ENCODE results near the gene FAM114A1.
"Not testable (repeated sequence)": the region's sequence is repeated elsewhere in the genome, so short reads cannot be mapped to it uniquely, and the experiment has no call there.

Gene FAM114A1

GRCh38 chr4:38928568-38928967 lies 61.0 kb downstream of the FAM114A1 start:
- in situ Hi-C loops (cut with HindIII; ENCODE audit: low sequenced_read_pairs) = no loop called here

- in situ Hi-C loops (cut with HindIII; ENCODE audit: low sequenced_read_pairs) = no loop called here
Observed at GRCh38 chr4:38928974-38929373, 61.4 kb downstream of the FAM114A1 start.

- in situ Hi-C loops (cut with HindIII; ENCODE audit: low sequenced_read_pairs) = no loop called here
Observed at GRCh38 chr4:38930204-38930603, 62.6 kb downstream of the FAM114A1 start.

GRCh38 chr4:38930707-38931106 lies 63.1 kb downstream of the FAM114A1 start:
- in situ Hi-C loops (cut with HindIII; ENCODE audit: low sequenced_read_pairs) = no loop called here

- in situ Hi-C loops (cut with HindIII; ENCODE audit: low sequenced_read_pairs) = no loop called here
Observed at GRCh38 chr4:38931125-38931524, 63.5 kb downstream of the FAM114A1 start.

GRCh38 chr4:38935391-38936073 lies 67.9 kb downstream of the FAM114A1 start:
- in situ Hi-C loops (cut with HindIII; ENCODE audit: low sequenced_read_pairs) = no loop called here

- in situ Hi-C loops (cut with HindIII; ENCODE audit: low sequenced_read_pairs) = no loop called here
Observed at GRCh38 chr4:38939165-38939564, 71.6 kb downstream of the FAM114A1 start.

GRCh38 chr4:38940476-38940875 lies 72.9 kb downstream of the FAM114A1 start:
- in situ Hi-C loops (cut with HindIII; ENCODE audit: low sequenced_read_pairs) = no loop called here

GRCh38 chr4:38941906-38942305 lies 74.3 kb downstream of the FAM114A1 start:
- in situ Hi-C loops (cut with HindIII; ENCODE audit: low sequenced_read_pairs) = not testable (repeated sequence)

GRCh38 chr4:38943343-38943742 lies 75.7 kb downstream of the FAM114A1 start:
- in situ Hi-C loops (cut with HindIII; ENCODE audit: low sequenced_read_pairs) = no loop called here

- in situ Hi-C loops (cut with HindIII; ENCODE audit: low sequenced_read_pairs) = no loop called here
Observed at GRCh38 chr4:38944440-38944839, 76.8 kb downstream of the FAM114A1 start.

GRCh38 chr4:38946919-38947318 lies 79.3 kb downstream of the FAM114A1 start:
- in situ Hi-C loops (cut with HindIII; ENCODE audit: low sequenced_read_pairs) = no loop called here

- in situ Hi-C loops (cut with HindIII; ENCODE audit: low sequenced_read_pairs) = no loop called here
Observed at GRCh38 chr4:38948551-38948950, 80.9 kb downstream of the FAM114A1 start.

GRCh38 chr4:38949411-38950051 lies 81.9 kb downstream of the FAM114A1 start:
- in situ Hi-C loops (cut with HindIII; ENCODE audit: low sequenced_read_pairs) = no loop called here

GRCh38 chr4:38950159-38950558 lies 82.6 kb downstream of the FAM114A1 start:
- in situ Hi-C loops (cut with HindIII; ENCODE audit: low sequenced_read_pairs) = no loop called here

GRCh38 chr4:38950734-38951133 lies 83.1 kb downstream of the FAM114A1 start:
- in situ Hi-C loops (cut with HindIII; ENCODE audit: low sequenced_read_pairs) = no loop called here

- in situ Hi-C loops (cut with HindIII; ENCODE audit: low sequenced_read_pairs) = no loop called here
Observed at GRCh38 chr4:38951598-38951997, 84.0 kb downstream of the FAM114A1 start.

- in situ Hi-C loops (cut with HindIII; ENCODE audit: low sequenced_read_pairs) = no loop called here
Observed at GRCh38 chr4:38952017-38952416, 84.4 kb downstream of the FAM114A1 start.

GRCh38 chr4:38954727-38955126 lies 87.1 kb downstream of the FAM114A1 start:
- in situ Hi-C loops (cut with HindIII; ENCODE audit: low sequenced_read_pairs) = no loop called here

- in situ Hi-C loops (cut with HindIII; ENCODE audit: low sequenced_read_pairs) = no loop called here
Observed at GRCh38 chr4:38955957-38956356, 88.4 kb downstream of the FAM114A1 start.

- in situ Hi-C loops (cut with HindIII; ENCODE audit: low sequenced_read_pairs) = no loop called here
Observed at GRCh38 chr4:38957261-38957815, 89.7 kb downstream of the FAM114A1 start.

GRCh38 chr4:38957893-38958292 lies 90.3 kb downstream of the FAM114A1 start:
- in situ Hi-C loops (cut with HindIII; ENCODE audit: low sequenced_read_pairs) = no loop called here
